Osteocyte (in vitro differentiated cells): Measurements from ENCODE around the gene EEF1A2. TPM values are rescaled to one million over a fixed set of nuclear protein-coding genes. Genes with fewer than 3 reads are reported as not detected.

Source experiments
- DNase-seq: peaks from one replicate; pipeline ENCODE4 v3.0.0; 2021; ENCODE audit warnings: mixed read lengths; ENCODE audit not compliant: unreplicated experiment; ENCODE audit errors: extremely low spot score
- H3K27ac Mint-ChIP-seq: one replicate; pipeline ENCODE4 v1.8.0; 2021; ENCODE audit warnings: mild to moderate bottlenecking, mixed read lengths; ENCODE audit not compliant: unreplicated experiment
- H3K27me3 Mint-ChIP-seq: one replicate; pipeline ENCODE4 v1.8.0; 2021; ENCODE audit warnings: mixed read lengths; ENCODE audit not compliant: unreplicated experiment
- H3K36me3 Mint-ChIP-seq: one replicate; pipeline ENCODE4 v1.8.0; 2021; ENCODE audit warnings: mixed read lengths; ENCODE audit not compliant: unreplicated experiment
- H3K4me1 Mint-ChIP-seq: one replicate; pipeline ENCODE4 v1.8.0; 2021; ENCODE audit warnings: mixed read lengths; ENCODE audit not compliant: unreplicated experiment
- H3K4me3 Mint-ChIP-seq: one replicate; pipeline ENCODE4 v1.8.0; 2021; ENCODE audit warnings: mild to moderate bottlenecking, moderate library complexity, mixed read lengths; ENCODE audit not compliant: unreplicated experiment
- H3K9me3 Mint-ChIP-seq: one replicate; pipeline ENCODE4 v1.8.0; 2021; ENCODE audit warnings: mixed read lengths; ENCODE audit not compliant: unreplicated experiment
- CTCF ChIP-seq: fragments of 200-600 bp; sonication (generic); IDR thresholded peaks from 2 replicates; pipeline ENCODE4 v1.5.0; 2021; ENCODE audit warnings: antibody characterized with exemption, mild to moderate bottlenecking, moderate library complexity
- total RNA-seq: library from RNA; stranded (reverse); gene quantifications from 2 replicates; pipeline ENCODE4 v1.2.1, GENCODE V29; 2021

The EEF1A2 gene
- total RNA-seq, 1 donor from 2014 or later: 0.56 TPM

- peaks cover 2% of the 10 kb centered on the region for H3K4me1 Mint-ChIP-seq
- H3K27me3 Mint-ChIP-seq: peaks cover 2% of the 10 kb centered on the region
- no peaks in the 10 kb centered on the region for H3K9me3 Mint-ChIP-seq
- H3K36me3 Mint-ChIP-seq: no peaks in the 10 kb centered on the region
- H3K4me3 Mint-ChIP-seq: no peak overlapping the region
- no peak overlapping the region for H3K27ac Mint-ChIP-seq
- TF ChIP-seq CTCF: no peak
- no peak for DNase-seq
Observed at GRCh38 chr20:63497138-63497945, 1.5 kb downstream of the EEF1A2 start.

- Mint-ChIP-seq H3K27me3 (peaks cover 2% of the 10 kb centered on the region), H3K4me1 (peaks cover 2% of the 10 kb centered on the region), H3K27ac (no peak overlapping the region), H3K9me3 (no peaks in the 10 kb centered on the region), H3K36me3 (no peaks in the 10 kb centered on the region), H3K4me3 (no peak overlapping the region)
- TF ChIP-seq CTCF: no peak
- no peak for DNase-seq
Observed at GRCh38 chr20:63496596-63497120, 2.2 kb downstream of the EEF1A2 start.

GRCh38 chr20:63495741-63496595 lies 2.9 kb downstream of the EEF1A2 start:
- no peaks in the 10 kb centered on the region for H3K36me3 Mint-ChIP-seq
- DNase-seq: no peak
- peak overlapping the region; percentile 60 for H3K4me3 Mint-ChIP-seq
- no peaks in the 10 kb centered on the region for H3K27me3 Mint-ChIP-seq
- peaks cover 2% of the 10 kb centered on the region for H3K4me1 Mint-ChIP-seq
- peak; percentile 97 for TF ChIP-seq CTCF
- no peaks in the 10 kb centered on the region for H3K9me3 Mint-ChIP-seq
- H3K27ac Mint-ChIP-seq: no peak overlapping the region

GRCh38 chr20:63495167-63495720 lies 3.6 kb downstream of the EEF1A2 start:
- H3K4me1 Mint-ChIP-seq: peaks cover 2% of the 10 kb centered on the region

More at GRCh38 chr20:63495167-63495720, 3.6 kb downstream of the EEF1A2 start:
- Mint-ChIP-seq H3K27me3 (peaks cover 2% of the 10 kb centered on the region), H3K27ac (no peak overlapping the region), H3K4me3 (no peak overlapping the region), H3K9me3 (no peaks in the 10 kb centered on the region), H3K36me3 (no peaks in the 10 kb centered on the region)
- DNase-seq: no peak
- no peak for TF ChIP-seq CTCF
